GM19351 (cell line): Measurements from ENCODE around the gene ZNF609.

Source experiments
- ATAC-seq: cut with Tn5 transposase; IDR thresholded peaks from one replicate; pipeline ENCODE4 v1.9.1; 2021; ENCODE audit warnings: mild to moderate bottlenecking, moderate library complexity; ENCODE audit not compliant: unreplicated experiment

Gene ZNF609

DNA sequence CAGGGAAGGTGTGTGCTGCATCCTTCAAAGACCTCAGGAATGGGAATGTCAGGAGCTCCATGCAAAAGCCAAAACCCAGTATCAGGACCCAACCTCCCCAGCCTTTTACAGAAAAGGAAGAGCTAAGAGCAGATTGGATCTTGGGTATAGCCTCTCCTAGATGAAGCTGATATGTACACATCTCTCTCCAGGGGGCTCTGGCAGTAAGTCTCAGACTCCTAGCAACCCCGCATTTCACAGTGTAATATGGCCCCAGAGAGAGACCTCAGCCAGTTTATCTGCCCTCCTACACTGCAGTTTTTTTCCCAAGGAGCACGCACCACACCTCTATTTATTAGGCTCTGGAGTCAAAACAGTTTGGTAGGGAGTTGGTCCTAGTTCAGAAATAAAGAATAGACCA is 226.8 kb downstream of the ZNF609 start:
- no peak for ATAC-seq

- no peak for ATAC-seq
Observed at GRCh38 chr15:64687688-64688087, 227.3 kb downstream of the ZNF609 start.

DNA sequence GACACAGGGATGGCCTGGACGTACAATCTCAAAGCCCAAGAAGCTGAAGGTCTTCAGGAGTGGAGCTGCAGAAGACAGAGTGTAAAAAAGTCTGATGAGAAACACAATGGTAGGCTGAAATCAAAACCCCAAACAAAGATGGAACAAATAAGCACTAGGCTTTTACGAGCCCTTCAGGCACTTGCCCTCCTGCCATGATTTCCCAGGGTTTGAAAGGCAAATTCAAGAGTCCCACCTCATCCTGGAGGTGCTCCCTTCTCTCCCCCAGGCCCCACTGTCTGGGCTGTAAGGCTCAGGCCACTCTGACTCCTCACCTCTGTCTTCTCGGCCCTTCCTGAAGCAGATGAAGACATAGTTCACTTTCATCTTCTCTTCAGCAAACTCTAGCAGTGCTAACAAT is 228.4 kb downstream of the ZNF609 start:
- no peak for ATAC-seq

DNA sequence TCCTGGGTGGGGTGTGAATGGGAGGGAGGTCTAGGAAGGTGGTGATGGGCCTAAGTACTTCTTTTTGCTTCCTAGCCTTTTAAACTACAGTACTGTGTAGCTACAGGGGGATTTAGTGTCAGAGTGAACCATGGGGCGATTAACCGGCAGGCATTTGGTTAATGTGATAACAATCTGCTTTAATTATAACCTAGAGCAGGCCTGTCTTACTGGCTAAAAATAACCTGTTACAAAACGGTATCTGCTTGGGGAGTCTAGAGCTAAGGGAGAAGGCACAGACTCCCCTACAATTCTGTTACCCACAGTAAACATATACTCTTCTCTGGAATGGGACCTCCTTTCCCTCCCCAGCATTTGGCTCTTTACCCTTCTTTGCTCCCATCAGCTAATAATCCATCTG is 229.6 kb downstream of the ZNF609 start:
- no peak for ATAC-seq

GRCh38 chr15:64690578-64691296 is 230.4 kb downstream of the ZNF609 start:
- no peak for ATAC-seq

DNA sequence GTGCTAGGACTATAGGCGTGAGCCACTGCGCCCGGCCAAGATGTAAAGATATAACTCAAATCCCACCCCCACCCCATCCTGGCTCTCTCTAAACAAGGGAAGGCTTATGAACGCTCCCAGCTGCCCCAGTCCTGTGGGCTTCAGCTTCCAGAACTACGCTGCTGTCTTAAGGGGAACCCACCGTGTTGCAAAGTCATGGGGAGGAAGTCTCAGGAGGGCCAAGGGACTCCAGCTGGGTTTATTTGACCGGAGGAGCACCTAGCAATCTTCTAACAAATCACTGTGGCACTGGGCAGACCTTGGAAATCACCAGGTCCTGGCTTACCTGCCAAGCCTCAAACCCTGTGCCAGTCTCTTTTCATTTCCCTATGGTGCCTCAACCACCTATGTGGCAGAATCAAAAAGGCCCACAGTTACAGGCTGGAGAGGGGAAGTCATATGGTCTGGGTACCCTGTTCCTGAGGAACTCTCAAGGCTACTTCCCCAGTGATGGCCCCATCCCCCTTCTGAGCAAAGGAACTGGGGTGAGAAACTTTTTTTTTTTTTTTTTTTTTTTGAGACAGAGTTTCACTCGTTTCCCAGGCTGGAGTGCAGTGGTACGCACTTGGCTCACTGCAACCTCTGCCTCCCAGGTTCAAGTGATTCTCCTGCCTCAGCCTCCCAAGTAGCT is 231.7 kb downstream of the ZNF609 start:
- ATAC-seq = no peak

DNA sequence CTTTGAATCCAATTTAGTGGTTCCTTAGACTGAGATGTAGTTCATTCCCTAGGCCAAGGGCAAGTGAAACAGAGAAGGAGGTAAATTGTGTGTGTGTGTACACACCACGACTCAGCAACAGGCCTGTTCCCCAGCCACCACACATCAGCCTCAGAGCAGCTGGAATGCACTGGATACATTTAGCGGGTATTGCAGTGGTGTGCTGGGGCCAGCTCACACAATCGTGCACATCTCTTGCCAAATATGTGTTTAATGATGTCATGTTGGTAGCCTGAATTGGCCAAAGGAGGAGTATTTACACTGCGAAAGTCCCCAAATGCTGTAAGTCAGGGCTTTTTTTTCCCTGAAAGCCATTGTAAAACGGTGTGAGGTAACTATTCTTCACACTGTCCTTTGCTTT is 232.8 kb downstream of the ZNF609 start:
- no peak for ATAC-seq

DNA sequence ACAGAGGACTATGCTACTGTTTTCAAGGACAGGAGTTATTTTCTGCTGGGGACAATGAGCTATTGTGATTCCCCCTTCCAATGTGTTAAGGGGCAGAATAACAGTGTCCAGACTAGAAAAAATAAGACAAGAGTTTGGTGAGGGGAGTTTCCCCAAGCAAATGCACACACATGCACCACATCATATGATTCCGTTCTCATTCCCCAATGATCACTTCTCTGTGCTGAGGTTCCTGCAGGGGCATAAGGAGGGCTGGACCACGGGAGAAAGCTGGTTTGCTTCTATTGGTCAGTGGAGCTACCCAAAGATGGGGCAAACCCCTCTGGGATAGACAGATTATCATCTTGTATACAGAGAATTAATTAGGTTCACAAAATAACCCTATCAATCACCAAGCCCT is 234.4 kb downstream of the ZNF609 start:
- no peak for ATAC-seq

DNA sequence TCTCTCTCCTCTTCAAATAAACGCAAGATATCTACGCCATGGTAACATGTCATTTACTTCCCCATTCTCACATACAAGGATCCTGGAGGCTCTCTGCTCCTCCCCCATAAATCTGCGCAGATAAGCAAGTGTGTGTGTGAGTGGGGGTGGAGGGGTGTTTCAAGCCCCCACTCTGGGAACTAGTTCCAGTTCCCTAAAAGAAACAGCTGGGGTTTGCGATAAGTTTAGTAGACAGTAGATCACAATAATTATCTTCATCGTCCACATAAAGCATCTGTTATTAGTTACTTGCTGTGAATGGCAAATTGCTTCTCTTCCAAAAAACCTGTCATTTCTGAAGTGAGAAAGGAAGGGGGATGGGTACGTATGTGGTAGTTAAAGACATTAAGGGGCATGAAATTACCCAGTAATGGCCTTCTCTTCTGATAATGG is 235.2 kb downstream of the ZNF609 start:
- ATAC-seq = no peak

DNA sequence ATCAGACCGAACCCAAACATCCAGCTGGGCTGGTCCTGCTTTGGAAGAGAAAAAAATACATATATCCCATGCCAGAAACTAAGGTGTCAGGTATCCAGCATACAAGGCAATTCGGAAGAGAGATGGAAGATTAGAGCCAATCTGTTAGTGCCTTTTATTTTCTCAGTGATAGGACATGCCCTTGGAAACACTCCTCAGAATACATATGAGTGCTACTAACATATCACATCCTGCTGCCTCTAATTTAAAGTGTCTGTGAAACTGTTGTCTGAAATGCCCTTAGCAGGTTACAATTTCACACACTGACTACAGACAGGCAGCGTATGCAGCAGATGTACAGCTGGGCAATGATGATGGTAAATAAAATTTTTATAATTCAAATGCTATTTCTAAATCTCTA is 236.1 kb downstream of the ZNF609 start:
- ATAC-seq = no peak

- ATAC-seq = no peak
Observed at GRCh38 chr15:64697911-64698369, 237.6 kb downstream of the ZNF609 start.

- ATAC-seq = no peak
Observed at GRCh38 chr15:64698823-64699222, 238.4 kb downstream of the ZNF609 start.

- no peak for ATAC-seq
Observed at GRCh38 chr15:64699751-64700388, 239.5 kb downstream of the ZNF609 start.

GRCh38 chr15:64701051-64701450 is 240.7 kb downstream of the ZNF609 start:
- no peak for ATAC-seq

- ATAC-seq = no peak
Observed at GRCh38 chr15:64701482-64702184, 241.3 kb downstream of the ZNF609 start.

GRCh38 chr15:64702816-64703631 is 242.6 kb downstream of the ZNF609 start:
- ATAC-seq = peak; percentile 90

DNA sequence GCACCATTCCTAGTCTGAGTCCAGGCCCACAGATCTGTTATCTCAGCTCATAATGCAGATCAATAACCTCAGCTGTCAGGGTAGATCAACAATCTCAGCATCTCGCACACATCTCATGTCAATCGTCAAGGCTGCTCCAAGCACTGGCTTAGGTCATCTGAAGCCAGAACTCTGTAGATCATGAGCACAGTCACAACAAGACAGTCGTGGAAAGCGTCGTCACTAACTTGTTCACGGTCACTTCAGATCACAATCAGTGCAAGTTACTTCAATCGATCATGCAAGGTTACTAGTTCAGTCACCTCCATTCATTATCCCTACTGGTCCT is 243.2 kb downstream of the ZNF609 start:
- ATAC-seq = no peak

- no peak for ATAC-seq
Observed at GRCh38 chr15:64705006-64705405, 244.6 kb downstream of the ZNF609 start.

DNA sequence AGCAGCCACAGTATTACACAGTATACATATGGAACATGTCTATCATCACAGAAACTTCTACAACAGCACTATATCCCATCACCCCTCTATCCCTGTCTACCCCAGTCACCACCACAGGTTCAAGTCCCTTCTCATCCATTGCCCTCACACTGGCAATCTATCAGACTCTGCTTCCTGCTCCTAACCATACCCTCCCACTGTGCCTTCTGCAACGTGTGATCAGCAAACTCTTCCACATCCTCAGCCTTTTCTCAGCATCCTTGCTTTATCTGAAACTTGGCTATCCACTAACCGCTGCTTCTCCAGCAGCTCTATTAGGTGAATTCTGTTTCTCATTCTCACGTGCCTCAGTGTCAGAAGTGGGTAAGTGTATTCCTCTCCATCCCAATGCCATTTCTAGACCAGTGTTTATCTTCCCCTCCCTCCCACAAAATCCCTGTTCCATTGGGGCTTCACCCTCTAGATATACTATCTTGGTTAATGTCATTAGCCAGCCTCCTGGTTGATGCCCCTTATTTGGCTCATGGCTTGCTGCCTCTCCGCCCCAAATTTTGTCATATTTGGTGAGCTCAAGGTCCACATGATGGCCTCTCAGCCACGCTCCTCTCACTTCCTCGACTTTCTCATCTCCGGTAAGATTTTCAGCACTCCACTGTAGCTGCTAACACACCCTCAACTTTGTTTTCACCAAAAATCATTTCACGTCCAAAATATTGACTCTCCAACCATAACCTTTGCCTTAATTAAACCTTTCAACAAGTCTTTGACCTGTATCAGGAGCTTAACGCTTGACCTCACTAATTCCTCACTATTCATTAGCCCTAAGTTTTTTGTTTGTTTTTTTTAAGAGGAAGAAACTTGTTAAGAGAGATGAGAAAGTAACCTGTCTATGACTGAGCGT is 245.9 kb downstream of the ZNF609 start:
- no peak for ATAC-seq
